Fibroblast of pulmonary artery (primary cell): ENCODE measurements around the gene KRT27.

Source experiments
- DNase-seq: peaks from one replicate; pipeline ENCODE4 v3.0.0-alpha.2; 2010; ENCODE audit warnings: low read depth
- H3K4me3 ChIP-seq: replicated peaks from 2 replicates; pipeline ENCODE4 v1.5.1; 2011; ENCODE audit warnings: low read depth, mild to moderate bottlenecking, control low read depth, low read length, moderate library complexity
- TF ChIP-seq, protein P1 (sequence below): IDR thresholded peaks from 2 replicates; pipeline ENCODE4 v1.5.1; 2011; ENCODE audit warnings: mild to moderate bottlenecking, control low read depth, low read length, inconsistent platforms; ENCODE audit errors: missing control alignments

Gene KRT27

DNA sequence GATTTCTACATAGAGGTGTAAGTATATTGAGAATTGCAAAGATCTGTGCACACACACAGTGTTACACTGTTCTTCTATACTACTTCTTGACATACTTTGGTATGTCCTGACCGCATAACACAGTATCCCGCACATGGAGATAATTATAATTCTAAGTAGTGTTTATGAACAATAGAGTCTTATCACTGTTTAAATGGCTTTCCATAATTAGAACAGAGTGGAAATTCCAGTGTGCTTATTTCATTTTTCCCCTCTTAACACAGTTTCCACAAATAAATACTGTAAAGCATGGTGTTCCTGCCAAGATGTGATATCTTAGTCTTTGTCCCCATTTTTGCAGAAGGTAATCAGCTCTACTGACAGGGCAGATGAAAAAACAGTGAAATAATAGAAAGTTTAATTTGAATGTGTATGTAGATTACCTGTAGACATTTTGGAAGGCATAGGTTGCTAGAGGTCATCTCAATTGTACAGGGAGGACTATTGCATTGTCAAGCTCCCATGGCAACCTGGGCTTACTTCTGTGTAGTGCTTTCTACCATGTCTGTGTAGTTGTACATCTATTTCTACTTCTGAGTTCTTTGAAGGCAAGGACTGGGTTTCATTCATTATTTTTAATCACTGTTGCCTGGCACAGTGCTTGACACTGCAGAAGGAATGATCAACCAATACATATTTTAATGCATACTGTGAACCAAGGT is 27.5 kb upstream of the KRT27 start:
- TF ChIP-seq, protein P1, sequence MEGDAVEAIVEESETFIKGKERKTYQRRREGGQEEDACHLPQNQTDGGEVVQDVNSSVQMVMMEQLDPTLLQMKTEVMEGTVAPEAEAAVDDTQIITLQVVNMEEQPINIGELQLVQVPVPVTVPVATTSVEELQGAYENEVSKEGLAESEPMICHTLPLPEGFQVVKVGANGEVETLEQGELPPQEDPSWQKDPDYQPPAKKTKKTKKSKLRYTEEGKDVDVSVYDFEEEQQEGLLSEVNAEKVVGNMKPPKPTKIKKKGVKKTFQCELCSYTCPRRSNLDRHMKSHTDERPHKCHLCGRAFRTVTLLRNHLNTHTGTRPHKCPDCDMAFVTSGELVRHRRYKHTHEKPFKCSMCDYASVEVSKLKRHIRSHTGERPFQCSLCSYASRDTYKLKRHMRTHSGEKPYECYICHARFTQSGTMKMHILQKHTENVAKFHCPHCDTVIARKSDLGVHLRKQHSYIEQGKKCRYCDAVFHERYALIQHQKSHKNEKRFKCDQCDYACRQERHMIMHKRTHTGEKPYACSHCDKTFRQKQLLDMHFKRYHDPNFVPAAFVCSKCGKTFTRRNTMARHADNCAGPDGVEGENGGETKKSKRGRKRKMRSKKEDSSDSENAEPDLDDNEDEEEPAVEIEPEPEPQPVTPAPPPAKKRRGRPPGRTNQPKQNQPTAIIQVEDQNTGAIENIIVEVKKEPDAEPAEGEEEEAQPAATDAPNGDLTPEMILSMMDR = no peak
- no peak overlapping the region for H3K4me3 ChIP-seq
- DNase-seq = peak; percentile 23

- TF ChIP-seq, protein P1 = no peak
- no peak overlapping the region for H3K4me3 ChIP-seq
- peak; percentile 8 for DNase-seq
These were observed 23.8 kb upstream of the KRT27 start for GRCh38 chr17:40806131-40806530.

- TF ChIP-seq, protein P1 = peak; percentile 93
- H3K4me3 ChIP-seq = no peak overlapping the region
- peak; percentile 69 for DNase-seq
These were observed 21.3 kb upstream of the KRT27 start for GRCh38 chr17:40803617-40804082.

DNA sequence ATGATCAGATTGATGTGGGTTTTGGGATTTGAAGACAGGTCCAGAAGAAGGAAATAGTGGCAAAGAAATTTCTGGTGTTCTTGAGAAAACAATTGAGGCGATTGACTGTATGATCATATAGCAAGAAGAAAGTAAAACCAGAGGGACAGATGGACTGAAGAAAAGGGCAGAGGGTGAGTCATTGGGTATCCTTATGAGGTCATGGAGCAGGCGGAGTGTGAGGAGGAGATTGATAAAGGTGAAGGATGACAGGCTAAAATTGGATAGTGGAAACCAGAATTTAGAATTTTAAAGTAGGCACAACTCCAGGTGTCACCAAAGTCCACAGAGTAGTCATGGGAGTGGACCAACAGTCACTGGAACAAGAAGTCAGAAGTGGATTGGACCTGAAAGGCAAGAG is 18.8 kb upstream of the KRT27 start:
- no peak for DNase-seq
- TF ChIP-seq, protein P1 = no peak
- no peak overlapping the region for H3K4me3 ChIP-seq

GRCh38 chr17:40800381-40800780 is 18.0 kb upstream of the KRT27 start:
- H3K4me3 ChIP-seq = no peak overlapping the region

DNA sequence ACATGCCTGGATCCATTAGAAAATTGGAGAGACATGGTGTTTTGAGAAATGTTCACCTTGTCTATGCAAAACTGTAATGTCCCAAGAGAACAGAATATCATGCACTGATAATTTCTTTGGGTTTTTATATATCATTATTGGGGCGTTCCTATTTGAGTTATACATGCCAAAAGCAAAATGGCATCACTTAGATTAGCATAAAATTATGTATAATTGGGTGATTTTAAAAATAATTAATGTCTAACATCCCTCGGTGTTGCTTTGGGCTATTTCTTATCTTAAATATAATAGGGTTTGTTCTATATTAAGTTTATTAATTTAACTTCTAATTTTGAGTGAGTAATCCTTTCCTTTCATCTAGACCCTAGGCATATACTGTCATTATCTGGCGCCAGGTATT is 17.5 kb upstream of the KRT27 start, which contains the start of gene KRT28:
TSS of gene KRT28 (minus strand) at position 101 of the 400 bp plus-strand sequence. CDS start at position 35, 66 bp downstream.
- TF ChIP-seq, protein P1 = no peak
- no peak for DNase-seq

More at GRCh38 chr17:40800381-40800780, 18.0 kb upstream of the KRT27 start:
- TF ChIP-seq, protein P1 = no peak
- DNase-seq = no peak

DNA sequence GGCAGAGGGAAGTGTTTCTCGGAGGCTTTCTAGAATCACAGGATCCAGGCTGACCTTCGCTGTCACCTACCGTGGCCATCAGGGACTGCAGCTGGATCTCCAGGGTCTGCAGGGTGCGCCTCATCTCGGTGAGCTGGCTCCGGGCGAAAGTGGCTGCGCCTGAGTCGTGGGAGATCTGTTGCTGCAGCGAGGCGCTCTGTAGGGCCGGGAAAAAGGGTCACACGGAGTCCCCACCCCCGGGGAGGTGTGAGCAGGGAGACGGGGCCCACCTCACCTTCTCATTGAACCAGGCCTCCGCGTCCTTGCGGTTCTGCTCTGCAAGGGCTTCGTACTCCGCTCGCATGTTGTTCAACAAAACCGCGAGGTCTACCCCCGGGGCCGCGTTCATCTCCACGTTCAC is 14.5 kb upstream of the KRT27 start:
- no peak for DNase-seq
- no peak overlapping the region for H3K4me3 ChIP-seq
- TF ChIP-seq, protein P1 = no peak

More for the DNA sequence above, 17.5 kb upstream of the KRT27 start, which contains the start of gene KRT28:
- H3K4me3 ChIP-seq = no peak within 1 kb of the TSS
